DMS114 treated with DMSO at 0.1 percent for 48 hours (cell line): ENCODE measurements around the gene STIM1.
"Not testable (repeated sequence)": the region's sequence is repeated elsewhere in the genome, so short reads cannot be mapped to it uniquely, and the experiment has no call there.

Experiments used
- DNase-seq: peaks from one replicate; lab custom pipeline; 2025; ENCODE audit not compliant: unreplicated experiment; lab: John Stamatoyannopoulos, UW

STIM1 gene

DNA sequence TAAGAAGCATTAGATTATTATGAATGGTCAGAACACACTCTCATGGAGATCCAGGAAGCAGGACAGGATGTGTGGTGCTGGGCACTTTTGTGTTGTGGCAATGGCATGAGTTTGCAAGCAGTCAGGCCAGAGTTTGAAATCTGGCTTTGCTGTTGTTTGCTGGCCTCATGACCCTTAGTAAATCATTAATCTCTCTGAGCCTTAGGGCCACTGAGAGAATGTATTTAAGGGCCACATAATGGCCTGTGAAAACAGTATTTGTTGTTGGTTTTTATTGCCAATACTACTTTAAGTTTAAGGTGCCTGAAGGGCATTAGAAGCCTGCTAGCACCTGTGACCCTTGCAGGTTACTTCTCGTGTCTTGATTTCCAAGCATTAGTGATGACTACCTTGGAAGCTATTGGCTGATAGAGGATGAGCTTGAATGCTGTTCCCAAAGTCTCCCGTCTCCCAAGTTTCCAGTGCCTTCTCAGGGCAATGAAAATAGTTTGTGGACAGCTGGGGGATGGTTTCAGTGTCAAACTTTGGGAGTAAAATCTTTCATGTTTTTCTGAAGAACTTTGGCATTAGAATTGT, 24.6 kb downstream of the STIM1 start:
- DNase-seq: no peak

DNA sequence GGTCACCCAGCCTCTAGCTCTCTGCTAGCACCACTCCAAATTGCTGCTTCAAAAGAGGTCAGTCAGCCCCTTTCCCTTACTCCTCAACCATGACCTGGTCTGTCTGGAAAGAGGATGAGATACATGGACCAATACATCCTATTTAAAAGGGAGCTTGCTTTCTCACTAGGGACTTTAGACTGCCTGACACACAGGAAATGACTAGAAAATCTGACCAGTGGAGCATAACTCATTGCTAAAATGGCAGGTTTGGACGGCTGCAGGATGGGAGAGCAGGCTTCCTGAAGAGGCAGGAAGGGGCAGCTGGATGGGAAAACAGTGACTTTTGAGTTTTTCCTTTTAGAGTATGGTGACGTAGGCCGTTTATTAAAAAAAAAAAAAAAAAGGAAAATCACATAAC, 25.3 kb downstream of the STIM1 start:
- DNase-seq: no peak

DNA sequence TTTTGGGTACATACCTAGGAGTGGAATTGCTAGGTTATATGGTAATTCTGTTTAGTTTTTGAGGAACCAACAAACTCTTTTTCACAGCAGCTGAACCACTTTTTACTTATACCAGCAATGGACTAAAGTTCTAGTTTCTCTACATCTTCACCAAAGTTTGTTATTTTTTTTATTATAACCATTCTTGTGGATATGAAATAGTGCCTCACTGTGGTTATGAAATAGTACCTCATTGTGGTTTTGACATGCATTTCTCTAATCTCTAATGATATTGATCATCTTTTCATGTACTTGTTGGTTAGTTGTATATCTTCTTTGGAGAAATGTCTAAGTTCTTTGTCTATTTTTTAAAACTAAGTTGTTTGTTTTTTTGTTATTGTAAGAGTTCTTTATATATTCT, 27.2 kb downstream of the STIM1 start:
- DNase-seq: no peak

DNA sequence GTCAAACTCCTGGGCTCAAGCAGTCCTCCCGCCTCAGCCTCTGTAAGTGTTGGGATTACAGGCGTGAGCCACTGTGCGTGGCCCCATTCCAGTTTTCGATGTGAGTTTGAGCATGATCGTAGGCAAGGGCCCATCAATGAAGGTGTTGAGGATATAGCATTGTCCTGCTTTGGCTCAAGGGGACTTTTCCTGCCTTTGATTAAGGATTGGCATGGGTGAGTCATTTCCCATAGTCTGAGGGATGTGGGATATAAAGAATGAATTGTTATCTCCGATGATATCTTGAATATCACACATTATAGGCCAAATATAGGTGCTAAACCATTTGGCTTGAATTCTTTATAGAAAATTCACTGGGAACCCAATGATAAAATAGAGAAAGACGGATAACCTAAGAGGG, 30.4 kb downstream of the STIM1 start:
- DNase-seq: no peak

DNA sequence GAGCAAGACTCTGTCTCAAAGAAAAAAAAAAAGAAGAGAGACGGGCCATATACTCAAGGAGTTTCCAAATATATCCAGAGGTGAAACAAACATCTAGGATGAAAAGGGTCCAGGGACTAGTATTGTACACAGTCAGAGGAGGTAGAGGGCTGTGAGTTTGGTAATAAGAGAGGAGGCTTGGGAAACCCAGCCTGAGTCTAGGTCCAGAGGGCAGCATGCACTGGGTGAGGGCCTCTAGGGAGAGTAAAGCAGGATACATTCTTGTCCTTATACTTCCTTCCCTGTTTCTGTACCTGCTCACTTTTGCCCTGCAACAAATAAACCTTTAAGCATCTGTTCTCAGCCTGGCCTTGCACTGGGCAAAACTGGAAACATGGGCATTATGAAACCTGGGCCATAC, 31.5 kb downstream of the STIM1 start:
- no peak for DNase-seq

DNA sequence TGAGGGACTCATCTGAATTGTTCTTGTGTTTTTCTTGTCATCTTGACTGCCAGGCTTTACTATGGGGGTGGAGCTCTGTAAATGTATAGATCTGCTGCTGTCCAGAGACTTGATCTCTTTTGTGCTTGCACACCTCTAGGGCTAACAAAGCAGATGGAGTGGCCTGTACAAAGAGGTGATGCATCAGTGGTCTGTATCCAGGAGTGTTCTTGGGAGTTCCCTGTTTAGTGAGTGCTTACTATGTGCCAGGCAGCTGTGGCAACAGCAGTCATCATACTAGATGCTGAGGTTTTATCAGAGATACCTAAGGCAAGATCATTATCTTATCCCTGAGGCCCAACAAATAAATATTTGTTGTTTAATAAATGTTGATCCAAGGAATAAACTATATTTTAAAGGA, 33.4 kb downstream of the STIM1 start:
- DNase-seq: no peak

DNA sequence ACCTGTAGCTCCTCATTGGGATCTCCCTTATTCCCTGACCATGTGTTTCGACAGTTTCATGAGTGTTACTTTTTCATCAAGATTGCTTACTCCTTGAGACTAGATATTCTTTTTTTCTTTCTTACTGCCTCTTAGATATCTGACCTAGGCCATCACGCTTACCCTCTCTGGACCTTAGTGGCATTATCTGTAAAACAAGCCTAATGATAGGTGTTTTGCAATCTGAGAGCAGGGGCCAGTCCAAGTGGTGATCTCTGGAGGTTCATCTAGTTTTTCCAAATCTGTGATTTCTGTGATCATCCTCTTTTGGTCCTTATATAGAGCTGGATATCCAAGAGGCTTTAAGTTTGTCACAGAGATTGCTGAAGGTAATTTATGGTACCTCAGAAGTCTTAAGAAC, 34.5 kb downstream of the STIM1 start:
- DNase-seq: no peak

DNA sequence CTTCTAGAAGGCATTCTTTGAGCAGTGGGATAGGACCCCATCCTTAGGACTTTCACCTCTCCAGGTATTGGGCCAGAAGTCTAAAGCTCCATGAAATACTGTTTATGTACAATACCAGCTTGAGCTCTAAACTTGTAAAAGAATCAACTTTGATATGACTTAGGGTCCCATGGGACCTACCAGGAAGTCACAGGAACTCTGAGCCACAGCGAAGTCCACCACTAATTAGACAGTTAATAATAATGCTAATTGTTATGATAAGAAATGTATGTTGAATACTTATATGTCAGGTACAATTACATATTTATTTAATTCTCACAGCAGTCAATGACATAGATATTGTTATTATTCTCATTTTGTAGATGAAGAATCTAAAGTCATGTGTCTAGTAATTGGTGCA, 35.3 kb downstream of the STIM1 start:
- no peak for DNase-seq

DNA sequence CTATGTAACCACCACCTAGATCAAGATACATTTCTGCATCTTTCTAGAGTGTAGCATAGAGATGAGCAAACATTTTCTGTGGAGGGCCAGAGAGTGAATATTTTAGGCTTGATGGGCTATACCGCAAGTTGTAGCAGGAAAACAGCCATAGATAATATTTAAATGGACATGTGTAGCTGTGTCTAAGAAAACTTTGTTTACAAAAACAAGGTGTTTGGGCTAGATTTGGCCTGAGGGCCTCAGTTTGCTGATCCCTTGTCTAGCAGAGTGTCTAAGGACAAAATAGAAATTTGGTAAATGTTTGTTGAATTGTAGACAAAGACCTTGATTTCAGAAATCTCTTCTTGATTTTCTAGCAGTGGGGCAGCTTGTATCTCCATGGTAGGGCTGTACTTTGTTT, 36.3 kb downstream of the STIM1 start:
- no peak for DNase-seq

DNA sequence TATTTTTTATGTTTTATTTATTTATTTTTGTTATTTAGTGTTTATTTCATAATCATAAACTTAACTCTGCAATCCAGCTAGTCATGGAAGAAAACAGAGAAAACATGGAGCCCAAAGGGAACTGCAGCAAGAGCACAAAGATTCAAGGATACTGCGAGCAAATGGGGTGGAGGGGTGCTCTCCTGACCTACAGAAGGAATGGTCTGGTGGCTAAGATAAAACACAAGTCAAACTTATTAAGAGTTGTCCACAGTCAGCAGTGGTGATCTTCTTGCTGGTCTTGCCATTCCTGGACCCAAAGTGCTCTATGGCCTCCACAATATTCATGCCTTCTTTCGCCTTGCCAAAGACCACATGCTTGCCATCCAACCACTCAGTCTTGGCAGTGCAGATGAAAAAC, 36.7 kb downstream of the STIM1 start:
- no peak for DNase-seq

DNA sequence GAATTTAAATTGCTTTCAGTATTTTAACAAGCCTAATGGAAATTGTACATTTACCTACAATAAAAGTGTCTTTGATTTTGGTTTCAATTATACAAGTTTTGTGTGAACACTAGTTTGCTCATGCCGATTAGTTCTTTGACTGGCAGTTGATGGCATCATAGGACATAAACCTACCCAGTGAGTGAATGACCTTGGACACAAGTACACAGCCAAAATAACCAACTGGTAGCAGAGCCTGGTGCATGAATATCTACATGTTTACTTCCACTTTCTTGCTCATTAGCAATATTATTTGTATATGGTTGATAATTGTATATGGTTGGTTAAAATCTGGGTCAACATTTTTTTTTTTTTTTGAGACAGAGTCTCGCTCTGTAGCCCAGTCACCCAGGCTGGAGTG, 37.8 kb downstream of the STIM1 start:
- DNase-seq: no peak

DNA sequence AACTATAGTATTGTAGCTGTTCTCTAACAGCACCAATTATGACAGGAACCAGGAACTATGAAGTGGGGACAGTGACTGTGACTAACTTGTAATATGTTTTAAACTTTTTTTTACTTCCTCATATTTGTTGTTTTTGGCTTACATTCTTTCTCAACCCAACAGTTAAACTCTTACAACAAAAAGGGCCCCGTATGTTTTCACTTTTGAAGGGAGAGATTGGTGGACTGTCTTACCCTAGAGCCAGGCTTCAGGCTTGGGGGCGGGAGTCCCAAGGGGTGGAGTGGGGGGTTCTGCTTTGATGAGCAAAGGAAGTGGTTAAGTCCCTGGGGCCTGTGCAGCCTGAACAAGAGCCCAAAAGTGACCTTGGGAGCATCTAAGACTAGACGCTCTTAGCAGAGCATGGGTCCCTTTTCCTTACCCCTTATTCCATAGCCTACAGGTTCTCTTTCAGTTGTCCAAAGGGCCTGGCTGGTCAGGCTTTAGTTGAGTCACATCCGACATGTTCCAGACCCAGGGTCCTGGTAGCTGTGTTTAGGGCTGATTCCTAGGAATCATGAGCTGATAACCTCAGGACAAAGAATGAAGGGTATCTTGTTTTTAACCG, 38.8 kb downstream of the STIM1 start:
- no peak for DNase-seq

DNA sequence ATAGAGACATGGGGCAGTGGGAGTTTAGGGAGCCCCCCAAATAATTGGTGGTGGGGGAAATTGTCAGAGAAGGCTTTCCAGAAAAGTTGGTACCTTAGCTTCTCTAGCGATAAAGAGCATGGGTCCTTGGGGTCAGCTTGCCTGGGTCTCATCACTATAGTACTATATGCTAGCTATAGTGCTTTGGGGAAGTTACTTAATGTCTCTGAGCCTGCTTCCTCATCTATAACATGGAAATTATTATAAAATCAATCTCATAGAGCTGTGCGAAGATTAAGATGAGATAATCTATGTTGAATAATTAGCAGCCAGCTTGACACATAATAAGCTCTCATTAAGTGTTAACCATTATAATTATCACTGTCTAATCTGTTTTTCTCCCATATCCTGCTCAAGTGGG, 41.2 kb downstream of the STIM1 start:
- DNase-seq: no peak

DNA sequence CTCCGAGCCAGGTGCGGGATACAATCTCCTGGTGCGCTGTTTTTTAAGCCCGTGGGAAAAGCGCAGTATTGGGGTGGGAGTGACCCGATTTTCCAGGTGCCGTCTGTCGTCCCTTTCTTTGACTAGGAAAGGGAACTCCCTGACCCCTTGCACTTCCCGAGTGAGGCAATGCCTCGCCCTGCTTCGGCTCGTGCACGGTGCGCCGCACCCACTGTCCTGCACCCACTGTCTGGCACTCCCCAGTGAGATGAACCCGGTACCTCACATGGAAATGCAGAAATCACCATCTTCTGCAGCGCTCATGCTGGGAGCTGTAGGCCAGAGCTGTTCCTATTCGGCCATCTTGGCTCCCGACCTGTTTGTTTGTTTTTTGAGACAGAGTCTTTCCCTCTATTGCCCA, 44.8 kb downstream of the STIM1 start:
- not testable (repeated sequence) for DNase-seq

DNA sequence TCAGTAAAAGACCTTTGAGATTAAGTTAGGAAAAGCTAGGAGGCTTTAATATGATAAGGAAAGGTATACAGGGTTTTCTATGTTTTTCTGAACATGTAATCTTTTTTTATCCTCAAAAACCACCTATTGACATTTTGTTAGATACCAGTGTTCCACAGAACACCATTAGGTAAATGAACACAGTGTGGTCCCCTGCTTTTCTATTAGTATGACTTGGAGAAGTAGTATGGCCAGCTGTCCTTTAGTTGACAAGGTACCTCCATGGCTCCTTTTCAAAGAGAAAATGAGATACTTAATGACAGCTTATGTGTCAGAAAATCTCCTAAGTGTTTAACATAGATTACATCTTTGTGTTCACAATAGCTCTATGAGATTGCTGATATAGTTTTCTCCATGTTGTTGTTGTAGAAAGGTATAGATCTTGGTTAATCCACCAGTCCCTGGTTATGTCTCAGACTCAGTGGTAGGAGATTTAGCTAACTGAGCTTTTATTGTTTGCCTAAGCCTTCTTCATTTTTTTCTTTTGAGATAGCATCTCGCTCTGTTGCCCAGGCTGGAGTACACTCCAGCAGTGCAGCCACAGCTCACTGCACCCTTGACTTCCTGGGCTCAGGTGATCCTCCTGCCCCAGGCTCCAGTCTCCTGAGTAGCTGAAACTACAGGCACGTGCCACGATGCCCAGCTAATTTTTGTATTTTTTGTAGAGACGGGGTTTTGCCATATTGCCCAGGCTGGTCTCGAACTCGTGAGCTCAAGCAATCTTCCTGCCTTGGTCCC, 46.0 kb downstream of the STIM1 start:
- DNase-seq: no peak

DNA sequence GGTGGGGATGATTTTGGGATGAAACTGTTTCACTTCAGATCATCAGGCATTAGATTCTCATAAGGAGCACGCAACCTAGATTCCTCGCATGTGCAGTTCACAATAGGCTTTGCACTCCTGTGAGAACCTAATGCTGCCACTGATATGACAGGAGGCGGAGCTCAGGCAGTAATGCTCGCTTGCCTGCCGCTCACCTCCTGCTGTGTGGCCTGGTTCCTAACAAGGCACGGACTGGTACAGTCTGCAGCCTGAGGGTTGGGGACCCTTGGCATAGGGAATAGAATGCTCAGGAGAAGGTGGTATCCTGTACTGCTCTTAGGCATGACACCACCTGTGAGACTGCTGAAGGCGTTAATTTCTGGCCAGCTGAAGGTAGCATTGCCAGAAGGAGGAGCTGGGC, 47.0 kb downstream of the STIM1 start:
- DNase-seq: no peak

DNA sequence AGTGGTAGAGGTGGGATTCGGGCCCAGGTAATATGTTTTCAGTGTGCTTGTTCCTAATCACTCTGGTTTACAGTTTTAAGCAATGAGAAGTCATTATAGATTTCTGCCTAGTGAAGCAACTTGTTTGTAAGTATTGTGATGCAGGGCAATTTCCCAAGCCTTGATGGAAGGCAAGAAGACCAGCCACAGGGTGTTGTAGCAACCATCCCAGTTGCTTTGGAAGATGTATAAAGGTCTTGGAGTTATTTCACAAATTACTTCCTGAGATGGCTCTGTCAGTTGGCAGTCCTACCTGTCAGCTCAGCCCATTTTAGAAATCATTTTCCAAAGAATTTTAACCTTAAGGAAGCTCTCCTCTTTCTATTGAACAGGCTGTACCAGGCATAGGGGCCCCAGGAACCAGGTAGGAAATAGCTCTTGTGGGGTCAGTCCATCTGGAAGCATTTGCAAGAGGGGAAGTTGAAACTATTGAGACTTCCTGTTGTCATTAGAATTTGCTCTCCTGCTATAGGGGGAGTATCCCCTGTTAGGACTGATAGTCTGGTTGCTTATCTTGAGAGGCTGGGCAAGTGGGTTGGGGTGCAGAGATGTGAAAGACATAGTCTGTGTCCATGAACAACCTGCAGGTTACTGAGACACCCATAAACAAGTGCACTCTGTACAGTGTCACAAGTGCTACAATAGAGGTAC, 47.9 kb downstream of the STIM1 start:
- DNase-seq: no peak

DNA sequence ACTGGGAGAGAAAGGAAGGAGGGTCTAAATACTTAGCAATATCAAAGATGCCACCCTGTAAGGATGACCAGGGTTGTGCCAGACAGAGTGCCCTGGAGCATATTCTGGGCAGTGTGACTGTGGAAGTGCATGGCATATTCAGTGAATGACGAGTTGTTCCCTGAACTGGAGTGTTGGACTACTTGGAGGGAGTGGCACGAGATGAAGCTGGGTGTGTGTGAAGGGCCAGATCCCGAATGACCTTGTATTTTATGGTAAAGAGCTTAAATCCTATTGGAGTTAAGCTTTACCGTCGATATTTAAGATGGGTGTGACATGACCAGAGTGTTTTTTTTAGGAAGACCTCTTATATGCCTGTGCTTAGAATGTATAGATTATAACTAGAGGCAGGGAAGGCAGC, 48.8 kb downstream of the STIM1 start:
- no peak for DNase-seq

DNA sequence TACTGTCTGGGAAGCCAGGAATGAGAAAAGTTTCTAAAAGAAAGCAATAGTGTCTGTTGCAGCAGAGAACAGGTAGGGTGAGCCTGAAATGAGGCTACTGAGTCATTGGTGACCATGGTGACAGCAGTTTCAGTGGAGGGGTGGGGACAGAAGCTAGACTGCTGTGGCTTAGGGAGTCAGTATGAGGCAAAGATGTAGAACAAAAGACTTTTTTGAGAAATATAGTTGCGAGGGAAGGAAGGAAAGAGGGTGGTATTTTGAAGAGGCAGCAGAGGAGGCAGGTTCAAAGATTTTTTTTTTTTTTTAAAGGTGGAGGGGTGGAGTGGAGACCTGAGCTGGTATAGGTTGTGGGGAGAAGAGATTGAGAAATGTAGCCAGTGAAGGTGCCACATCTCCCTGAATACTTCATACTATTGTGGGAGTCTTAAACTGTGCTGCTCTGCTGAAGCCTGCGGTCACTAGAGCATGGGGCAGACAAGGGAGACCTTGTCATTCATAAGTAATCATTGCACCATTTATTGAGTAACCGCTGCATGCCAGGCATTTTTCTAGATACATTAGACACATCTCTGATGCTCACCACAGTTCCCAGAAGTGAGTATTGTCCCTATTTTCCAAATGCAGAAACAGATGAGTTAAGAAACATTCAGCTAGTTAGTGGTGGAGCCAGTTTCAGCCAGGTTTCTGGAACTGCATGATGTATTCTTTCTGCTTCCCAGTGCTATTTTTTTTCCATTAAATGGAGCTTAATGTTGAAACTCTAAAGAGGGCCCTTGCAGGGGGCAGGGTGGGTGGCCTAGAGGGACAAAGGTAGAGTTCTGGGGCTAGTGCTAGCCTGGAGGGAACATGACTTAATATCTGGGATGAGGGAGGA, 49.9 kb downstream of the STIM1 start:
- no peak for DNase-seq

DNA sequence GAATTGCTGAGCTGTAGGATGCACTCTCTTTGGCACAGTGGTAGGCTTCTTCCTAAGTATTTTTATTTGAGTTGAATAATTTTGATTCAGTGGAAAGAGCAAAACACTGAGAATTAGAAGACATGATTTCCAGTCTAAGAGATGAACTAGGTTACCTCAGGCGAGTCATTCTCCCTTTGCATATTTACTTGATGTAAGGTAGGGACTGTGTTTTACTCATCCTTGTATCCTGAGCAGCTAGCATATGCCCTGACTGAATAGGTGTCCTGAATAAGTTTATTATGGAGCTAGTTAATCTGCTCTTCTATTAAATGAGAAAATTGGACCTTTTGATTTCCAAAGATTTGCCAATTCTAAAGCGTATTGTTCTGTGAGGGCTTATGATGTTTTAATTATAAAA, 50.7 kb downstream of the STIM1 start:
- DNase-seq: no peak

DNA sequence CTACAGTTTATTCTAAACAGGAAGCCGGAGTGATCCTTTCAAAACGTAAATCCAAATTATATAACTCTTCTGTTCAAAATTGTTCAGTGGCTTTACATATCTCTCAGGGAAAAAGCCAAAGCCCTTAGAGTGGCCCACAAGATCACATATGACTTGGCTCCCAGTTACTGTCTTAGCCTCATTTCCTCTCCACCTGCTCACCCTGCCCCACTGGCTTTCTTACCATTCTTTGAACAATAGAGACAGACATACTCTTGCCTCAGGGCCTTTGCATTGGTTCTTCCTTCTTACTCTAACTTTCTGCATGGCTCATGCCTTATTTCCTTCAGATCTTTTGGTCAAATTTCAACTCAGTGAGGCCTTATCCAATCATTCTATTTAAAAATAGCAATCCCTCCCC, 52.1 kb downstream of the STIM1 start:
- no peak for DNase-seq
